ENCODE data around the gene ADAMTSL1. TPM values are rescaled to one million over a fixed set of nuclear protein-coding genes. Genes with fewer than 3 reads are reported as not detected.

The ADAMTSL1 gene
- polyA plus RNA-seq, 5 donors = 15.6 to 25.0 (median 16.9) TPM

DNA sequence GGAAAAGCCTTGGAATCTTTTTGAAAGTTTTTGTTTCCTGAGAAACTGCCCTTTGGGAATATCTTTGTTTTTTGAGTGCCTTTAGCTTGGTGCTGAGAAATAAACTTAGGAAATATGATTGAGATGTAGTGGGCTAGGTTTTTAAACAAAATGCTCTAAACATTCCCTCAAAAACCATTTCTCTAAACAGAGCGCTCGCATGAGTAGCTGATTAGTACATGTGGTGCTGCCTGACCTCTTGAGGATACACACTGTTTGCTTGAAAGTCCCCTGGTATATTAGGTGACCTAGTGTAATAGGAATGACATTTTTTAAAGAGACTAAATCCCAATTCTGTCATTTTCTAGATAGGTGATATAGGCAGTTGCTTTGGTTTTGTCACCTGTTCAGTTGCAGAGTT is 132.3 kb downstream of the ADAMTSL1 start:
- no peak for DNase-seq

DNA sequence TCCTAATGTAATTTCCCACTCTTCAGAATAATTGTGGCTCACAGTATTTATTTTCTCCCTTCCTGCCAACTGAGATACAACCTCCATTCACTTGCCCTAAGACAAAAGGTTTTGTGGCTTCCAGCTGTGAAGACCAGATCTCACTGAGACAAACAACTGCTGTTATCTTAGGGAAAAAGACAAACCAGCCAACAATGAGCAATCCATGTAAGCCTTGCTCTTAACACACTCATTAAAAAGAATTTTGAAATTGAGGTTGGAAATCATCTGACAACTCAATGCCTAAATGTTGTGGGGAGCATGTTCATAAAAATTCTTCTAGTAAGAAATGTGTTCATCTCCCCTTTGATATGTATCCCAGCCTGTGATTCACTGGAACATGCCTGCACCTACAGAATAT is 132.9 kb downstream of the ADAMTSL1 start:
- DNase-seq = no peak

DNA sequence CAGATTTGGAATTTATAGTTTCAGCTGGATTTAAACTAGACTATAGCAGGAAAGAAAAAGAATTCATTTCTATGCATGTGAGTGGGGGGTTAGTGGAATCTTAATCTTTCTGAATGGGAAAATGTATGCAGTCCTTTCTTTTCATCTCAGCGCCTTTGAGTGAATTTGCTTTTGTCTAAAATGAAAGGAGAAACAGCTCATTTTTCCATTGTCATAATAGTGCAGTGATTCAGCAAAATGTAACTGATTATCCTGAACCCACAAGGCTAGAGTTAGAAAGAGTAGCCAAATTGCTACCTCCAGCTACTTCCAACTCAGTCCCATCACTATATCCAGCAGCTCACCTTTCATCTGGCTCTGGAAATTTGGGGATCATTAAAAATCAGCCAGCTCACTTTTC is 134.4 kb downstream of the ADAMTSL1 start:
- DNase-seq = no peak

DNA sequence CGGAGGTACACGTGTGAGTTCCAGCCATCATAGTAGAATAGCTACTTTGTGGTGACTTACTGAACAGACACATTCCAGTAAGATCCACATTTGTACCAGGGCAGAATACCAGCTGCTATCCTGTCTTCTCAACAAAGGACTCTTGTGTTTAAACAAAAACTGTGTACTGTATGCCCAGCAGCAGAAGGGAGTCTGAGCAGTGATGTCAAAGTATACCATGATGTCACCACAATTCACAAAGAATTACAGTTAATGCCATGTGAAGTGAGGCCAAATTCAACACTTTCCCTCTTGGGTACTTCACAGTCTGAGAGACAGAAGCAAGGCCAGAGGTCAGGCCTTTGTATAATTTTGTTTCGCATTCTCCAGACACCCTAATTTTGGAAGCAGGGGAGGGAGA is 137.0 kb downstream of the ADAMTSL1 start:
- no peak for DNase-seq

DNA sequence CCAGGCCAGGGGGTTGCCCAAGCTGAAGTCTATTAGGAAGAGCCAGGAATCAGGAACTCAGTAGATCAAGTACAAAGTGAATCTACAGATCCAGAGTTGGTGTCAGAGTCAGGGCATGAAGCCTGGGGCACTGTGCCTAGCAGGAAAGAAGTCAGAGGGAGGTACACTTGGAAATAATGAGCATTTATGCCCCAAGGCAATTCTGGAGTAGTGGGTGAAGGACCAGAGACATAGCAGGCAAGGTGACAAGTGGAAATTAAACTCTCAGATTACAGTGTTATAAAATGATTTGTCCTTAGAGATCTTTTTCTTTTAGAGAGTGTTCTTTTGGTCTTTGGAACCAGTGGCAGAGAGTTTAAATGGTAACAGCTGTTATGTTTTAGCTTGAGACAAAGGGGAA is 138.0 kb downstream of the ADAMTSL1 start:
- DNase-seq = no peak

DNA sequence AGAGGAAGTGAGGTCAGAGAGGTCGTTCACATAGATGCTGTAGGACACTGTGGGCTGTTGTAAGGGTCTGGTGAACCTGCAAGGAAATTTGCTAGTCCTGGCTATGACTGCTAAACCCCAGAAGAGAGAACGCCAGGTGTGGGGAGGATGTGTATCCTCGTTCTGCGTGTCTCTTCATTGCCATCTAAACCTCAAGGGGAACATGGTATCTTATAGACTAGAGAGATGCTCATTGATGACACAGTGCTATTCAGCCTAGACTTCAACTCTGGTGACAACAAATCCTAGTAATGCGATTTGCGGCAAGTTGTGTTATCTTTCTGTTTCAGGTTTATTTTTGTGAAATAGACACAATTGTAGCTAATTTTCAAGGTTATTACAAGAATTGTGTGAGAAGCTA is 140.2 kb downstream of the ADAMTSL1 start:
- DNase-seq = no peak

DNA sequence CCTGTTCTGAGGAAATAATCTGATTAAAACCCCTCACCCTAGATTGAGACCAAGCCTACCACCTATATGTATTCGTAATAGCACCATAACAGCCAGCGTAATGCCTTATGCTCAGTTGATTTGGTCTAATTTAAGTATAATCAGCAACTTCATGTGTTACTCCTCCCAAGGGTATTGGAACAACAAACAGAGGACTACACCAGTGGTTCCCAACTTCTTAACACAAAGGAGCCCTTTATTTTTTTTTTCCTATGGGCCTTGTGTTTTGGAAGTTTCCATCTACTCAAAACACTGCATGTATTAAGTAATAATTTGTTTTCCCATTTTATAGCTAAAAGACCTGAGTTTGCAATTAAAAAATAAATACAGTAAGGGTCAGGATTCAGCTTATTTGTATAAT is 140.7 kb downstream of the ADAMTSL1 start:
- DNase-seq = no peak

DNA sequence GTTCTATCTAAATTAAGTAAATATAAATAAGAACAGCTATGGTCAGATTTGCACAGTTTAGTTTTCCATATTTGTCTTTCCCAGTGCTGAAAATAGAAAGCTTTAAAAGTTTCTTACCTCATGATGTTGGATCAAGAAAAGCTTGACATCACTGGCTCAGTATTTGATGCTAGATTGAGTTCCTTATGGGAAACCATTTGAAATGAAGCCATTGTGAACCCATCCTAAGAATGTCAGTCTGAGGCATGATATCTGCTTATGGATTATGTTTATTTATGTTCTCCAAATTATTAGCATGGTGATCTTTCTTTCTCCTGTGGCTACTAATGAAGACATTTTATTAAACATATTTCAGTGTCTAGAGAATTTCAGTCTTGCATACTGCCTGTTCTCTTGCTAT is 143.0 kb downstream of the ADAMTSL1 start:
- no peak for DNase-seq

DNA sequence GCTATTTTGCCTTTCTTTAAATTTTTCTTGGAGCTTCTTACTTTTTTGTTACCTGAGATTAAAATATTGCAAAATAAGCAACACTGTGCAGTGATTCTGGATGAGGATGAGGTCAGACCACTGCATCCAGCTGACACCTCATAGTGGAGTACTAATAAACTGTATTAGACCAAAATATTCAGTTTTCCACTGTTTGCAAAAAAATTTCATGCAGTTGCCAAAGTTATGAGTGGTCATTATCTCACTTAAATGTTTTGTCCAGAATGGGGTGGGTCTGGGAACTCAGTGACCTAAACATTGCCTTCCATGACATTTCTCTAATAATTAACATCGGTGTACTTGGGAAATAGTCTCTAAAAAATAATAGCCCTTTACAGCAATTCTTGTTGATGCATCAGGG is 143.8 kb downstream of the ADAMTSL1 start:
- no peak for DNase-seq

DNA sequence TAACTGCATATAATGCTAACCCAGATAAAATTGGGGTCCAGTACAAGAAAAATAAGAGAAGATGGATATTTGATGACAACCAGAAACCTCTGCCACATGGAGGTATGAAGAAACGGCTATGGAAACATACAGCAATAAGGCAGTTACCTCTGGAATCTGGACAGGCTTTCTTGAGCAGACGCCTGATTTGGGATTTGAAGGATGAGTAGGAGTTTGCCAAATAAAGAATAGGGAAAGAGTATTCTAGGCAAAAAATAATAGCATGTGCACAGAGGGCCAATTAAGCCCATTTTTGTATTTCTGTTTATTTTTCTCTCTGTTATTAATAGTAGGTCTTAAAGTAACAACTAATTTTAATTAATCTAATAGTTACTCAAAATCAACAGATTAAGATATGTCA is 144.9 kb downstream of the ADAMTSL1 start:
- no peak for DNase-seq

DNA sequence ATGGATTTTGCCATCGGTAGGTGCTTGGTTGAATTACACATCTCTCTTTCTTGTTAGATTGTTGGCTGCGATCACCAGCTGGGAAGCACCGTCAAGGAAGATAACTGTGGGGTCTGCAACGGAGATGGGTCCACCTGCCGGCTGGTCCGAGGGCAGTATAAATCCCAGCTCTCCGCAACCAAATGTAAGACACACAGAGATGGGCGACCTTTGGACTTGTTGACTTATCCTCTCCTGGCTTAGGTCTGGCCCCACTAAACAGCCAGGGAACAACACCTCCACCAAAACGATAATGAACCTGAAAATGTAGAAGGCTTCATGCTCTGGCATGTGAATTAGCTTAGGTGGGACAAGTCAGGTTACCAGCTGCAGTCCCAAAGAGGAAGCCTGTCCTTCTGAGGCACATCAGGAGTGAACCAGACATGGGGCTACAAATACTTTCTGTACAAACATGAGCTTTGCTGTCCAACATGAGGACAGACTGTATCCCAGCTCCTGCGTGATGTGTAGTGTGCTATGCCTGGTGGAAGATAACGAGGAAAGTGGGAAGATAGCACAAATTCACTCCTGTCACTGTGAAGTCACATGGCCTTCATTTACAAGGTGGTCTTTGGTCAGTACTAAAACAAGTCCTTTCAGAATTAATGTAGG is 148.4 kb downstream of the ADAMTSL1 start:
- DNase-seq = no peak

DNA sequence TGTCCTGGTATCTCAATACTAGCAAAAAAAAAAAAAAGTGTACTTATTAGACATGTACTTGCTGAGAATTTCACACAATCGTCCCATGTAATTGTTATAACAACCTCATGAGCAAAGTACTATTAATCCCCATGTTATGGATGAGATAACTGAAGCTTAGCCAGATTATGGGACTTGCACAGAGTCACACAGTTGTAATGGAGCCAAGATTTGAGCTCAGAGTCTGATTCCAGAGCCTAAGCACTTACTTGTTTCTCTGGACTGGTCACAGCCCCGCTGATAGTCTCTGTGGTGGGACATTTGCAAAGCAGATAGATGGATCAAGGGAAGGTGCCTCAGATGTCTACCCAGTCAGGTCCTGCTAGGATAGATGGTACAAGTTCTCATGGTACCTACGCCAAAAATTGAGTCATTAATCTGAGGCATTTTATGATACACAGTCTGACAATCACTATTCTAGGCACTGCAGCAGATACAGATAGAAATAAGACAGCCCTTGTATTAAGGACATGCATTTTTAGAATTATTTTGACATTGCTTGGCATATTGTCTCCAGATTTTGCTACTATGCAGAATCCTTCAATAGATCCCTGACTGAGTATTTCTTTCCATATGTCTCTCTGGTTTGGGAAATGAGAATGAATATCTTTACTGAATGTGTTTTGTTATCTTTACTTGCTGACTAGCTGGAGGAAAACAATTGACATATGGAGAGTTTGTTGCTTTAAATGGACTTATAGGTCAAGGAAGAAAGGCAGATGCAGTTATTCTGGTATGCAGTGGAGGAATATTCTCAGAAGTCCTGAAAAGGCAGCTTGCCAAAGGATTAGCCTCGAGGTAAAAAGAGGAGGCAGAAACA is 149.5 kb downstream of the ADAMTSL1 start:
- no peak for DNase-seq

DNA sequence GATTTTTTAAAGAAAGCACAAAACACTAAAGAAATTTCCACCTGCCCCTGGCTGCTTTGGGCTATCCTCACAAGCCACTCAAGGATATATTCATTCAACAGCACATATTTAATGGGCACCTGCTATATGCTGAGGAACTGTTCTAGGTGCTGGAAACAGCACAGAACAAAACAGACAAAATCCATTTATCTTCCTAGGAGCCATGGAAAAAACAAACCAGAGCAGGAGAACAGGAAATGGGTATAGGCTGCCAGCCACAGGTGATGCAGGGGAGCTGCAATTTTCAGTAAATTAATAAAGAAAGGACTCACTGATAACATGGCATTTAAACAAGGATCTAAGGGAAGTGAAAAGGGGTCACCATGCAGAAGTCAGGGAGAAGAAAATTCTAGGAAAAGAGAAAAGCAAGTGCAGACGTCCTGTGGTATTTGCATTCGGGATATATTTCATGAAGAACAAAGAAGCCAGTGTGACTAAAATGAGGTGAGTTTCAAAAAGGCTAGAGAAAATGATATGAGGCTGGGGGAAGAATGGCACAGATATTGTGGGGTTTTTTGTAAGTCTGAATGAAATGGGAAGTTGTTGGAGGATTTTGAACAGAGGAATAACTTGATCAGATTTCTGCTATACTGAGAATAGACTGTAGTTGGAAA is 152.2 kb downstream of the ADAMTSL1 start:
- DNase-seq = no peak

DNA sequence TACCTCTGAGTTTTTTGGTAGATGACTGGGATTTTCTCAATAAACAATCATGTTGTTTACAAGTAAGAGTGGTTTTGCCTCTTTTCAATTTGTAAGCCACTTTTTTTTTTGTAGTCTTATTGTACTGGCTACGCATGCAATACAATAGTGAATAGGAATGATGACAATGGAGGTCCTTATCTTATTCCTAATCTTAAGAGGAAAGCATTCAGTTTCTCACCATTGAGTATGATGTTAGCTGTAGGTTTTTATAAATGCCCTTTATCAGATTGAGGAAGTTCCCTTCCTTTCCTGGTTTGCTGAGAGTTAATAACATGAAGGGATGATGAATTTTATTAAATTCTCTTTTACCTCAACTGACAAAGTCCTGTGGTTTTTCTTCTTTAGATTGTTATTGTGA is 155.2 kb downstream of the ADAMTSL1 start:
- no peak for DNase-seq

DNA sequence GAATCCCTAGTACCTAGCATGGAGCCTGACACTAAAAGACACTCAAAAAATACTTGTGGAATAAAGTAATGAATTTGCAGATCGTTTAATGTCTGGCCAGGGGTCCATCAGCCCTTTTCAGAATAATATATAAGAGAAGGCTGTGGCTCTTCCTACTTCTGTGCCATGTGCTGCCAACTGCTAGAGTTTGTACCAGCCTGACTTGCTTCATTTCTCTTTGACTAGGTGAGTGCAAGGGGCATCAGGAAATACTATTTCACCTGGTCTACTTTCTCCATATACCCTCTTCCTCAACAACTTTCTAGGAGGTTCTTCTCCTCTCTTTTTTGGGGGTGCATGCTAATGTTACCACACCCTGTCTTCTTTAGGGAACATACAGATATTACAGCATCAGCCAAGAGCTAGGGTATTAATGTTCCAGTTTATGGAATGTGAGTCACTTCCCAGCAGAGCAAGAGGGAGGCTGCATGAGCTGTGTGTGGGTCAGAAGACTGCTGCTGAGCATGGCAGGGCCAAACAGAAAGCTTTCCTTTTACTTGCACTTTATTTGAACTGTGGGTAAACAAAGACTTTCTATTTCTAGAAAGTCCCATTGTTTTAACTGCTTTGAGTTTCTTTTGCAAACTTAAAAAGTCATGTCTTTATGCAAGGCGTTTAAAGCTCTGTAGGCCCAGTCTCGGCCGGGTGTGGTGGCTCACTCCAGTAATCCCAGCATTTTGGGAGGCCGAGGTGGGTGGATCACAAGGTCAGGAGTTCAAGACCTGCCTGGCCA is 158.9 kb downstream of the ADAMTSL1 start:
- peak in 1 of 2 donors; percentile 2 for DNase-seq

DNA sequence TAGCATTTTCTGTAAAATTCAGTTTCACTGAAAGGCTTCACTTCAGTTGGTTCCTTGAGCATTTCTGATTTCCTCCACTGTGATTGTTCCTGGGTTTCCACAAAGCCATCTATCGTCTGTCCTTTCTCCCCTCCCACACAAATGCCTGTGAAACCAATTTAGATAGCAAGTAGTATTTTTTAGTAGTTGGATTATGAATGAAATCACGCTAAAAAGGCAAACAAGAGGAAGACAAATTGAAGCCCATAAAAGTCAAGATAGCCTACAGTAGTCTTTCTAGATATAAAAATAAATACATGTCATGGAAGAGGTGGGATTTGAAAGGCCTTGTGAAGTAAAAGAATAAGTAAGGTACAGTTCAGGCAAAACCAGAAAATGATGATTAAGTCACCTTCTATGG is 162.8 kb downstream of the ADAMTSL1 start:
- no peak for DNase-seq

DNA sequence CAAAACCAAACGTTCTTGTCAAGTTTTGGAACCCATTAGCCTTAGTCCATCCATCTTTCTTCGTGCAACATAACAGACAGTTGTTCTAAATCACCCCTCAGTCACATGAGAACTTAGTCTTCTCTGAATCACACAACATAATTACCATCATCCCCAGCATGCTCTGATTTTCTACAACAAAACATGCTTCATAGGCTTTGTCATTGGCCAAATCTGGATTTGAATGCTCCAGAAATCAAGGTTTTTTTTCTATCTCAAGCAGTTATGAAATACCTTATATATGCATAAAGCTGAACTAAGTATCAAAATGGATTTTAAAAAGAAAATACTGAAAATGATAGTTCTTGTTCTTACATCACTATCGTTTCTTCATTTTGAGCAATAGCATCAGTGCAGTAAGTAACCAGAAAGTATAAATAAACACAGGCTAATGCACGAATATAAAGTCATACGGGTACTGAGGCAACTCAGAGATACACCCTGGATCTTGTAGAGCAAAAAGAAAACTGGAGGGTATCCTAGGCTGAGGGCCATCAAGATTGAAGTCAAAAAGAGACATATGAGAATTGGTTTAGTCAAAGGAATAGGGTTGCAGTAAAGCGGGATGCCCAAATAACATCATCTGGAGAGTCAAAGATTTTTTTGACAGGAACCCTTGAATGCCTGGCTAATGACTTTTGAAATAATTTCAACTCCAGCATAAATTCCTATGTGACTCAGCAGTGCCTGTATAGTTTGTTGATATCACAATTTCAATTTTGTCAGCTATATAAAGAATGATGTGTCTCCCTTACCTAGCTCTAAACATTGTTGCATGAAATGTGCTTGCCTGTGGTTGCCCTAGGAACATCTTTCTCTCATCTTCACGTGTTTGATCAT is 164.7 kb downstream of the ADAMTSL1 start:
- no peak for DNase-seq

DNA sequence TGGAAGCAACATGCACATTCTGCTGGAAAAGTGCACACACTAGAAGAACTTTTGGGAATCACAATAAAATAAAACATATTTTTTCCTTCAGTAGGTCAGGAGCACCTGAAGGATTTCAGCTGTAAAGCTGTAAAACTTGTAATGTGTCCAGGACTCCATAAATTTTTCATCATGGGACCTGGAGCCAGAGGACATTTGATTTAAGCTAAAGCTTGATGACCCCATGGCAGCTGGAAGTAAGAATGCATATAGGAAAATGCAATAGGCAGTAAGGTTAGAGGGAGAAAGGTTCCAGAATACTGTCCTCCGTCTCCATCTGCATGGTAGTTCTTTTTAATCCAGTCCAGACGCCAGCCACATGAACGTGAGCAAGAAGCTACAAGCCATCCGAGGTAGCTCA is 166.0 kb downstream of the ADAMTSL1 start:
- no peak for DNase-seq

DNA sequence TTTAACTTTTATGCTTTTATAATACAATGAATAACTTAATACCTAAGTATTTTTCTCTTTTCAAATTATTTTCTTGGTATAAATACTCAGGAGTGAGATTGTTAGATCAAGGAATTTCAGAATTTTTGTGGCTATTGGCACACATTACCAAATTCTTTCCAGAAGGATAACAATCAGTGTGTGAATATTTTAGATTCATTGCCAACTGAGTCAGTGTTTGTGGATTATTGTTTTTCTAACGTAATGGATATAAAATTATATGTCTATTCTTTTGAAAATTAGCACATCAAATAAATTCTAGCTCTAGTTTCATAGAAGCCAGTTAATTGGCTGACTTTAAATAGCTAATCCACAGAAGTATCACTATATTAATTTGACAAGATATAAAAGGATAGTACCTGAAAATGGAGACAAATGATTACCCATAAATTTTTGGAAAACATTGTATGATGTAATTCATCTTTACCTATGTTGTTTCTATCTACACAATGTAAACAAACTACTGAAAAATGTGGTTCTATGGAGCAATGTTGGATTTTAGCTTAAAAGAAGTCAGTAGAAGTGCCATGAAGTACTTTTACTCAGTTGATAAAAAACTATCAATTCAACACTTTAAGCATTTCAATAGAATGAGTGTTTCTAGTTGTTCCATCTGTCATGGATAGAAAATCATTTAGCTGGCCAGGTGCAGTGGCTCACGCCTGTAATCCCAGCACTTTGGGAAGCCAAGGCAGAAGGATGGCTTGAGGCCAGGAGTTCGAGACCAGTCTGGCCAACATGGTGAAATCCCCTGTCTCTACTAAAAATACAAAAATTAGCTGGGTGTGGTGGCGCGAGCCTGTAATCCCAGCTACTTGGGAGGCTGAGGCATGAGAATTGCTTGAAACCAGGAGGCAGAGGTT is 185.1 kb downstream of the ADAMTSL1 start:
- no peak for DNase-seq

DNA sequence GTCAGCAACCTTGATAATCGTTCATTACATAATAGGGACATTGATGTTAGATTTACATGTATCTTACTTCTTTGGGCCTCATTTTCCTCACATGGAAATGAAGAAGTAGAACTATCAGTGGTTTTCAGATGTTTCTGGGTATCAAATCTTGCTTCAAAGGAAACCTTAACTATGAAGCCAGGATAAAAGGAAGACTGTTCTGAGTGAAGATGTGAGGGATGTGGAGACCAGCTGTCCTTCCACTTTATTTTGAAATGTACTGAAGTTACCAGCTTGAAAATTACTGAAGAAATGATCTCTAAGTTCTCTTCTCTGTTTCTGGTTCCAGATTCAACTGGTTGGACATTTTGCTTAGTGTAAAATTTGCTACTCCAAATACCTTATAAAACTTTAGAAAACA is 186.0 kb downstream of the ADAMTSL1 start:
- DNase-seq = peak in 1 of 2 donors; percentile 45
